HL-60 (cell line): ENCODE measurements around the gene DLG5.

Source experiments
- CTCF ChIP-seq: IDR thresholded peaks from one replicate; pipeline ENCODE4 v1.5.1; 2011; ENCODE audit warnings: low read length, control low read depth, inconsistent platforms; ENCODE audit not compliant: insufficient read depth
- REST ChIP-seq: IDR thresholded peaks from 2 replicates; pipeline ENCODE4 v1.6.1; 2012; ENCODE audit warnings: low read depth; ENCODE audit not compliant: insufficient replicate concordance

- no peak for TF ChIP-seq CTCF
- TF ChIP-seq REST, result no peak
These were observed 13.7 kb upstream of the DLG5 start for GRCh38 chr10:77940225-77940624.
